Hepatocyte (in vitro differentiated cells): ENCODE data around the gene KLHL36. TPM values are rescaled to one million over a fixed set of nuclear protein-coding genes. Genes with fewer than 3 reads are reported as not detected.

Experiments used
- DNase-seq: peaks from one replicate; pipeline ENCODE4 v3.0.0-alpha.2; 2016; ENCODE audit warnings: low spot score
- H2AFZ ChIP-seq: fragments of 200-600 bp; sonication (generic); 2 replicates; pipeline ENCODE4 v1.6.0; 2016; ENCODE audit warnings: antibody characterized with exemption, mild to moderate bottlenecking
- H3K27ac ChIP-seq: fragments of 200-600 bp; sonication (generic); 2 replicates; pipeline ENCODE4 v1.5.1; 2016; ENCODE audit warnings: mild to moderate bottlenecking
- H3K27me3 ChIP-seq: fragments of 200-600 bp; sonication (generic); 2 replicates; pipeline ENCODE4 v1.6.1; 2016
- H3K36me3 ChIP-seq: fragments of 200-600 bp; sonication (generic); replicated peaks from 2 replicates; pipeline ENCODE4 v1.5.1; 2016; ENCODE audit warnings: low read depth; ENCODE audit not compliant: insufficient read depth
- H3K4me1 ChIP-seq: fragments of 200-600 bp; sonication (generic); 2 replicates; pipeline ENCODE4 v1.5.1; 2016; ENCODE audit warnings: mild to moderate bottlenecking, moderate library complexity; ENCODE audit not compliant: insufficient read depth
- H3K4me2 ChIP-seq: fragments of 200-600 bp; sonication (generic); 2 replicates; pipeline ENCODE4 v1.6.0; 2016
- H3K4me3 ChIP-seq: fragments of 200-600 bp; sonication (generic); 2 replicates; pipeline ENCODE4 v1.5.1; 2016; ENCODE audit warnings: mild to moderate bottlenecking
- H3K79me2 ChIP-seq: fragments of 200-600 bp; sonication (generic); 2 replicates; pipeline ENCODE4 v1.6.0; 2017; ENCODE audit warnings: mild to moderate bottlenecking
- H3K9me2 ChIP-seq: fragments of 200-600 bp; sonication (generic); replicated peaks from 2 replicates; pipeline ENCODE4 v1.6.0; 2017; ENCODE audit warnings: mild to moderate bottlenecking; ENCODE audit not compliant: insufficient read depth
- H3K9me3 ChIP-seq: fragments of 200-600 bp; sonication (generic); 2 replicates; pipeline ENCODE4 v1.5.1; 2016; ENCODE audit warnings: low read depth, mild to moderate bottlenecking
- H4K20me1 ChIP-seq: fragments of 200-600 bp; sonication (generic); 2 replicates; pipeline ENCODE4 v1.6.0; 2016; ENCODE audit warnings: mild to moderate bottlenecking; ENCODE audit not compliant: insufficient read depth, poor library complexity, severe bottlenecking
- EZH2 ChIP-seq: fragments of 200-600 bp; sonication (generic); IDR thresholded peaks from 2 replicates; pipeline ENCODE4 v1.6.1; 2016; ENCODE audit warnings: antibody characterized with exemption, mild to moderate bottlenecking, borderline replicate concordance
- EZH2phosphoT487 ChIP-seq: fragments of 200-600 bp; sonication (generic); IDR thresholded peaks from one replicate; pipeline ENCODE4 v1.6.1; 2018; ENCODE audit warnings: antibody characterized with exemption, mild to moderate bottlenecking, low read depth, moderate library complexity; ENCODE audit not compliant: unreplicated experiment, severe bottlenecking
- WGBS: methylation state at CpG from one replicate; pipeline ENCODE4 v1.1.6; 2016; ENCODE audit warnings: low lambda C conversion rate; ENCODE audit errors: missing lambda C conversion rate; 5-methylcytosine and 5-hydroxymethylcytosine counted together
- polyA plus RNA-seq: library from polyadenylated mRNA; unstranded; fragments of >200 nt; fragmentation: Nextera tagmentation; extraction: Ambion mirVana; gene quantifications from 2 replicates; pipeline ENCODE4 v1.2.1, GENCODE V29; 2016
- total RNA-seq: library from RNA; depleted of rRNA; stranded (reverse); fragments of >200 nt; gene quantifications from 2 replicates; pipeline ENCODE4 v1.2.3, GENCODE V29; 2014
- TF ChIP-seq, protein P1 (sequence below): fragments of 200-600 bp; sonication (generic); IDR thresholded peaks from 2 replicates; pipeline ENCODE4 v1.5.1; 2016; ENCODE audit warnings: antibody characterized with exemption, mild to moderate bottlenecking; ENCODE audit not compliant: poor library complexity

Gene KLHL36
- total and polyA plus RNA-seq, 2 experiments from 2014 or later, result 24.4 to 50.5 TPM

DNA sequence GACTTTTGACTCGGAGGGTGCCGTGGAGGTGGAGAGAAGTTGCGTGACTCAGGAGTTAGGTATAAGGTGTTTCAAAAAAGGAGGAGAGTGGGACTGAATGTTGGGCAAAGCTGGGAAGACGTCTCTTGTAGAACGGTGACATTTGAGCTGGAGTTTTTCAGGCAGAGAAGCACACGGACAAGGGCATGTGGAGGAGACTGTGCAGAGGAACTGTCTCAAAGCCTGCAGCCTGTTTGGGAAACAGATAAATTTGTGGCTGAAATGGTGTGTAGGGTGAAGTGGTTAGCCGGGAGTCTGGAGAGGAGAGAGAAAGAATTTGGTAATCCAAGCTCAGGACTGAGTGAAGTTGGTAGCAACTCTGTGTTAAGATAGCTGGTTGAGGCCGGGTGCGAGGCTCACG is 61.3 kb downstream of the KLHL36 start:
- no peaks in the 10 kb centered on the region for H3K36me3 ChIP-seq
- H3K79me2 ChIP-seq, result peaks cover 100% of the 10 kb centered on the region
- TF ChIP-seq EZH2 (no peak), EZH2phosphoT487 (no peak)
- TF ChIP-seq, protein P1, sequence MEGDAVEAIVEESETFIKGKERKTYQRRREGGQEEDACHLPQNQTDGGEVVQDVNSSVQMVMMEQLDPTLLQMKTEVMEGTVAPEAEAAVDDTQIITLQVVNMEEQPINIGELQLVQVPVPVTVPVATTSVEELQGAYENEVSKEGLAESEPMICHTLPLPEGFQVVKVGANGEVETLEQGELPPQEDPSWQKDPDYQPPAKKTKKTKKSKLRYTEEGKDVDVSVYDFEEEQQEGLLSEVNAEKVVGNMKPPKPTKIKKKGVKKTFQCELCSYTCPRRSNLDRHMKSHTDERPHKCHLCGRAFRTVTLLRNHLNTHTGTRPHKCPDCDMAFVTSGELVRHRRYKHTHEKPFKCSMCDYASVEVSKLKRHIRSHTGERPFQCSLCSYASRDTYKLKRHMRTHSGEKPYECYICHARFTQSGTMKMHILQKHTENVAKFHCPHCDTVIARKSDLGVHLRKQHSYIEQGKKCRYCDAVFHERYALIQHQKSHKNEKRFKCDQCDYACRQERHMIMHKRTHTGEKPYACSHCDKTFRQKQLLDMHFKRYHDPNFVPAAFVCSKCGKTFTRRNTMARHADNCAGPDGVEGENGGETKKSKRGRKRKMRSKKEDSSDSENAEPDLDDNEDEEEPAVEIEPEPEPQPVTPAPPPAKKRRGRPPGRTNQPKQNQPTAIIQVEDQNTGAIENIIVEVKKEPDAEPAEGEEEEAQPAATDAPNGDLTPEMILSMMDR, result no peak
- H3K27ac ChIP-seq, result no peak overlapping the region
- H4K20me1 ChIP-seq, result peaks cover 98% of the 10 kb centered on the region
- H3K9me2 ChIP-seq, result no peaks in the 10 kb centered on the region
- H3K4me3 ChIP-seq, result no peak overlapping the region
- H3K27me3 ChIP-seq, result no peaks in the 10 kb centered on the region
- WGBS, result 84% methylated on average over 10 of the region's 10 CpGs
- no peak for DNase-seq
- H2AFZ ChIP-seq, result no peak overlapping the region
- H3K9me3 ChIP-seq, result no peaks in the 10 kb centered on the region
- H3K4me2 ChIP-seq, result no peak overlapping the region
- H3K4me1 ChIP-seq, result peaks cover 5% of the 10 kb centered on the region

DNA sequence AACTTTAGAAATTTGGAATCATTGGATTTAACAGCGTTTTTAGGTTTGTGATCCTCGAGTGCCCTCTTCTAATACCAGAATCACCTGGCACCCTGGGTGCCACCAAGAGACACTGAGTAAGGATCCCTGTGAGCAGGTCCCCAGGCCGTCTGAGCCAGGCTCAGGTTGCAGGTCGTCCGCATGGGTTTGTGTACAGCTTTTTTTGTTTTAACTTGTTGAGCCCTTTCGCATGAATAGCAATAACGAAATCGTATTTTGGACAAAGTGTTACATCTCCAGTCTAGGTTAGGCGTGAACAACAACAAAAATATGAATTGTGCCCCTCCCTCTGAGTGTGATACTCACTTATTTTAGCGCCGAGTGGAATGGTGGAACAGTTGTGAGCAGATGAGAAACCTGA is 62.4 kb downstream of the KLHL36 start:
- no peaks in the 10 kb centered on the region for H3K9me2 ChIP-seq
- 92% methylated on average over 11 of the region's 11 CpGs for WGBS
- H2AFZ ChIP-seq, result no peak overlapping the region
- no peak overlapping the region for H3K4me3 ChIP-seq
- no peak overlapping the region for H3K4me2 ChIP-seq
- no peak overlapping the region for H3K27ac ChIP-seq
- H3K36me3 ChIP-seq, result no peaks in the 10 kb centered on the region
- peaks cover 4% of the 10 kb centered on the region for H3K4me1 ChIP-seq
- TF ChIP-seq, protein P1, result no peak
- TF ChIP-seq EZH2phosphoT487 (no peak), EZH2 (no peak)
- no peaks in the 10 kb centered on the region for H3K27me3 ChIP-seq
- peaks cover 100% of the 10 kb centered on the region for H3K79me2 ChIP-seq
- no peaks in the 10 kb centered on the region for H3K9me3 ChIP-seq
- peaks cover 98% of the 10 kb centered on the region for H4K20me1 ChIP-seq
- DNase-seq, result no peak

Other genes starting within 250 kb of the KLHL36 start
- gene MEAK7, start 143.9 kb upstream of the KLHL36 start, total RNA-seq, result 13.5 and 29.7 TPM in 2 replicates
- gene MEAK7, start 143.9 kb upstream of the KLHL36 start, polyA plus RNA-seq, result 21.6 and 22.6 TPM in 2 replicates
- gene COTL1, start 30.4 kb upstream of the KLHL36 start, total RNA-seq, result 30.1 and 32.8 TPM in 2 replicates
- gene COTL1, start 30.4 kb upstream of the KLHL36 start, polyA plus RNA-seq, result 101 and 104 TPM in 2 replicates
- gene USP10, start 51.5 kb downstream of the KLHL36 start, total RNA-seq, result 50.3 and 53.1 TPM in 2 replicates
- 54.8 and 62.4 TPM in 2 replicates for gene USP10, start 51.5 kb downstream of the KLHL36 start, polyA plus RNA-seq
- 253 and 281 TPM in 2 replicates for gene CRISPLD2, start 171.5 kb downstream of the KLHL36 start, total RNA-seq
- 284 and 315 TPM in 2 replicates for gene CRISPLD2, start 171.5 kb downstream of the KLHL36 start, polyA plus RNA-seq